DMS 273 (cell line): Measurements from ENCODE around the gene SERP2.

Experiments
- DNase-seq: peaks from one replicate; lab custom pipeline; 2025; ENCODE audit not compliant: unreplicated experiment; lab: John Stamatoyannopoulos, UW

SERP2 gene

DNA sequence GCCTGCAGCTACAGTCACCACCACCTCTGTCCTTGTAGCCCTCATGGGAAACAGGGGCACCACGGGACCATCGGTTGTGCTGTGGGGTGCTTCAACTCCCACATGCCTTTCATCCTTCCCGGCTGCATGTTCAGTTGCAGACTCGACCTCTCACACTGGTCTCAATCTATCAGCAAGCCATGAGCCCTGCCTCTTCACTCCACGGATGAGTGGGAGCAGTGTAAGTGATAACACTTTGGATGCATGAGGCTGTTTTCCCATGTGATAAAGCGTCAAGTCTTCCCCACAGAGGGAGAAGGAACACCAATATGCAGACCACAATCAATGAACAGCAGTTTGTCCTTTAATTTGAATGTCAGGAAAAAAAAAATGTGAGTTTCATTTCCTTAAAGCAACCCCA lies 12.2 kb downstream of the SERP2 start:
- DNase-seq = no peak

DNA sequence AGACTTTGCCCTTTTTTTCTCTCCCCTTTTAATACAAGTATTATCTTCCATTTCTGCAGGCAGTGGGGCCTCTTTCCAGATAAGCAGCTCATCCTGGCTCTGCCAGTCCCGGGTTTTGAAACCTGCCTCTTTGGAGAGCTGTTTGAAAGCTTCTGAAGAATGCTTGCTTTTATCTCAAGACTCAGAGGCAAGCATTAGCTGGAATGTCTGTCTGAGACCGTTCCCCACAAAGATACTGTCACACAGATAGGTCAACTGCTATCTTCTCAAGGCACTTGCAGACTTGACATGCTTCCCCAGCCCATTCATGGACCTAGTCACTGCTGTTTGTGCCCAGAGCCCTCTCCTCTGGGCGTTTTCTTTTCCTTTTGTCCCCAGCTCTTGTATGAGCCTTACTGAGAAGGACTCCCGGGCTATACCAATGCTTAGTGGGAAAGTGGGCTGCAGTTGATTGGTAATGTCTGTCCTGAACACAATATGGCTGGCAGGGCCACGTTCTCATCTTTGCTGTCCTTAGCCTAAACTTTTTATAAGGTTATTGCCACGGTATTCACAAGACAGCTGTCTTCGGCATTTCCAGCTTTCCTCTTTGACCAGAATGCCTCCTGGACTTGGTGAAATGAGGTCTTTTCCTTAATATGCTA lies 13.4 kb downstream of the SERP2 start:
- no peak for DNase-seq

DNA sequence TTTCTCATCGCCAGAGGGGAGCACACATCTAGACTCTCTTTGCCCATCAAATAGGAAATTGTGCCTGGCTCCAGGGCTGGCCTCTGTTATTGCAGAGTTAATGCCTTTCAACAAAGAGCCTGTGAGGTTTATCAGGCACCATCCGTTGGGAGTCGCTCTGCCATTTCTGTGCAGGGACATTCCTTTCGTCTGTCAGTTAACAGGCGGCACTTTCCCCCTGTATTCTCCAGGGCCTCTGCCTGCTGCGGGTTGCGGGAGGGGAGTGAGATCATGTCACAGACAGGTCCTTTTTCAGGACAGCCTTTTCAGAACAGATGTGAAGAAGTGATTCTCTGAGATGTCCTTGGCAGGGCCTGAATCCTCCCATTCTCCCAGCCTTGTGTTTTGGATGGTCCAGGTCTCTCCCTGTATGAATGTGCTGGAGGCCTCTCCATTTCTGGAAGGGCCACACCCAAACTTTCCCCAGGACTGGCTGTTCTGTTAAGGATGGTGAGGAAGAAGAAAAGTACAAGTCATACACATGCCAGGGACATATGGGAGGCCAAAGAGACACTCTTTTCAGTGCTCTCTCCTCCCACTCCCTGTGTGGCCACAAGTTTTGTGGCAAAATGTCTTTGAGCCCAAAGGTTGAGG lies 14.9 kb downstream of the SERP2 start:
- DNase-seq = no peak

DNA sequence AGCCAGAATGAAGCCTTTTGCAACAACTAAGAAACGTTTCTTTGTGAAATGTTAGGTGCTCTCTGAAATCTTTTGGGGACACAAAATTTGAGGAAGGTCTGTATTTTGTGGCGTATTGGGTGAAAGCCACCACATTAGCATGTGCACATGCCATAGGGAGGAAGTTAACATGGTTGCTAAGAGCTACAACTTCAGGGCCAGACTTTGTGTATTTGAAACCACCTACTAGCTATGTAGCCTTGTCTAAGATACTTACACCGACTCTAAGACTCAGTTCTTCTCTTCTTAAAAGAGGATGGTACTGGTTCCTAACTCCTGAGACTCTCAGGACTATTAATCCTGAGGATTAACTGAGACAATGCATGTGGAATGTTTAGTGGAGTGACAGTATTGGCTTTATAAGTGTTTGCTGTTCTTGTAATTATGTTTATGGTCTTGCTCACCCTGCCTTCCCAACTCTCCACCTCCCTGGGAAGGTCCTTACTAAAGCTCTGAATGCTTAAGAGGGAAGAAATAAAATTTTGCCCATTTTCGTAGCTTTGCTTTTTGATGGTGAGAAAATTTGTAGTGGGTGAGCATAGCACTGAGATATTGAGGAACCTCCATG lies 15.5 kb downstream of the SERP2 start:
- DNase-seq = no peak

DNA sequence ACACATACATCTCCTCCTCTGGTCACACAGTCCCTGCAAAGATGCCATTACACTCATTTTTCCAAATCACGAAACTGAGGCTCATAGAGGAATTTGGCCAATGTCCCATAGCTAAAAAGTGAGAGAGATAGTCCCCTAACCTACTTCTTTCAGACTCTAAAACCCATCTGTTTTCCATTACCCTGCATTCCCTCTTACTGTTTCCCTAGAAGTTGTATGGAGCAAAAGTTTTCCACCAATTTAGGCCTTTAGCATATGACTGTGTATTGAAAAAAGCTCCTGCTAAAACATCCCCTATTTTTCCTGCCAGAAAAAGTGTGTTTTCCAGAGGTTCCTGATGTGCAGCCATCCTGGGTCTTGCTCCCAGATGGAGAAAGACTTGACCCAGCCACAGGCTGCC lies 16.3 kb downstream of the SERP2 start:
- DNase-seq = no peak

DNA sequence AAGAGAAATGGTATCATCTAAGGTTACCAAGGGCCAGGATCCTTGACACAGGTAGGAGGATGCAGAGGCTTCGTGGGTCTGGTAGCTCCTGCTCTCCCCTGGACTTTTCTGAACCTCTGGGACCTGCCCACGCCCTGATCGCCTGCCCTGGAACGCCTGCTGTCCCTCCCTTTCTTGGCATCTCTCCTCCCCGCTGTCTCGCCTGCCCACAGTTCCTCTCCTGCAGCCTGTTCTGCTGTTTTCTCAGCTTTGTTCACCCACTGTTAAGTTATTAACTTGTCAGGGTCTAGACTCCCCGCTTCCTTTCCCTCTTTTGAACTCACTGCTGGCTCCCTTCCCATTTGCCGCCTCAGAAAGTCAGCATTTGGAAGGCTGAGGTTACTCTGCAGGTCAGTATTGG lies 19.8 kb downstream of the SERP2 start:
- DNase-seq = no peak

DNA sequence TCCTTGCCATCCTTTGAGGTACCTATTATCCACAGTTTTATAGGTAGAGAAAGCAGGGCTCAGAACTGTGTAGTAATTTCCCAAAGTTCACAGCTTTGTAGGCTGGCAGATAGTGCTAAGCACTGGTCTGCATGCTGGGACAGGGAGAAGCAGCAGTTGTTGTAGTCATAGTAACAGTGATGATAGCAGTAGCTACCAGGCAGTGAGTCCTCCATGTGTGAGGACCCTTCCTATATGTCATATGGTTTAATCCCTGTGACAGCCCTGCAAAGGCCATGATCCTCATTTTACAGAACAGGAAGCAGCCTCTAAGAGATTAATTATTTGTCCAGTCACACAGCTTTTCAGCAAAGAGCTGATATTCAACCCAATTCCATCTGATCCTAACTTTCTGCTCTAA lies 21.0 kb downstream of the SERP2 start:
- DNase-seq = no peak

DNA sequence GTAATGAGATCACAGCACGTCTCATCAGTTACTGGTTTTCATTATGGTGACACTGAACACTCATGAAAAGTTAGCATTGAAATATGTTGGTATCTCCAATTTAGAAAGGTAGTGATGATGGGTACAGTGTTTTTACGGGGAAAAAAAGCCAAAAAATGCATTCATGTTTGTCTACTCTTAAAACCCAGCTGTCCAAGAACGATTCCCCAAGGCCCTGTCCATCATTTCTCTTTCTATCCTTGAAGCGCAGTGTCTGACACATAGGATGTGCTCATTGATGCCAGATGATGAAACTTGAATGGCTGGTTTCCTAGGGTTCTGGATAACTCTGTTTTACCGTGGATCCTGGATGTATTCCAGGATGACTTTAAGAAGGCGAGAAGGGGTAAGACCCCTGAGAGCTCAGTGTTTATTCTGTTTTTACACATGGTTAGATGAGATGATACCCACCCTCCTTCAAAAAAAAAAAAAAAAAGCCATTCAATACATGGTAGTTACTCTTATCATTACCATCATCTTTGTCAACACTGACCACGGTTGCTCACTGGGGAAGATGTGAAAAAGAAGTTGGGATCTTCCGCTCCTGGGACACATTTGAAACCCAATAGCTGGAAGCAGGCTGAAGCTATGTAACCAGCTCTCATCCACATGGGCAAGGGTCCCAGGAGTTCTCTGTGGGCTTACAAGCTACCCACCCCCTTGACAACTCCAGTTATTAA lies 22.5 kb downstream of the SERP2 start:
- DNase-seq = no peak

DNA sequence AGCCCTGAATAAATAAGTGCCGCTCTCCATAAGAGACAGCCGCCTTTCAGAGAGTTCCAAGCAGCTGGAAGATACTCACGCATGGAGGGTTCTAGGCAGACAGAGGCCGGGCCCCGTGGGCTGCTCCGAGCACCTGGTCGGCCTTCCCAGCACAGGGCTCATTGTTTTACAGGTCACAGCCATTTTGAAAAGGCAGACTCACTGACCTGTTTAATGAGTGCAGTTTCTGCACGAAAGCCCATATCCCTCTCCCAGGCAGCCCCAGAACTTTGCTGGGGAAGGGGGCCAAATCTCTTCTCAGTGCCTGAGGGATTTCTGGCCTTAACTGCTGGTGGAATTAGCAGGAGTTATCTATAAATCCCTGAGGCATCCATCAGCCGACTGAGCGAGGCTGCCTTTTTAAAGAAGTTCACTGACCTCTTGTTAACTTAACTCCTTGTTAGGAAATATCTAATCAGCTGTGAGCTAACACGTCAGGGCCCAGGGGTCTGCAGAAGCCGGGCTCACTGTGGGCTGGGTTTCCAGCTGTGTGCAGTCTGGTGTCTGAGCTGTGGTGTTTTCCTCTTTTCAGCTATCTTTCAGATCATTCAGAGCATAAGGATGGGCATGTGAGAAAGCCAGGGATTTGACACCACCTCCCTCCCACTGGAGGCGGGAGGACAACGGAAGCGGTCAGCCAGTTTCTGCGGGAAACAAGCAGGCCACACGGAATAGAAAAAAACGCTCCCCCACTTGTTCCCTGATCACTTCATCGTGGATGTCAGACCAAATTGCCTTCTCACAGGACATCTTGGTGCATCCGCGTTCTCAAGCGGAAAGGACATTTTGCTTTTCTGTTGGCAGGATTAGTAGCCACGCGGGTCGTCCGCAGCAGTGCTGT lies 23.3 kb downstream of the SERP2 start:
- no peak for DNase-seq

DNA sequence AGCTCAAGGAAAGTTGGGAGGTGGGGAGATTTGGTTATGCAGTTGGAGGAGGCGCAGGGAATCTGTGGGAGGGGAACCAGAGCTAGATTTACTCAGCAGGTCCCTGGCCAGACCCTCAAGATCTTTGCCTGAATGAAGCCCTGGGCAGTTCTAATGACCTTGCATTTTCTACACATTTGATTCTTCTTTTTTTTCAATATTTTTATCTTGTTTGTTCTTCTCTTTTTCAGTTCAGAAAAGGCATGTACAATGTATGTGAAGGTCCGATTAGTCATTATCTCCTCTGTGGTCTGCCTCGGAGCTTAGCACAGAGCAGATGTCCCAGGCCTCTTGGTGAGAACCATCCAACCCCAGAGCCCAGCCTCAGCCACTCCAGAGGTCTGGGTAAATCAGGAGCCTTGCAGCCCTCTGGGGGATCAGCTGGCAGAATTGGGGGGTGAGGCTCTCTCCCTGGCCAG lies 24.2 kb downstream of the SERP2 start:
- no peak for DNase-seq

DNA sequence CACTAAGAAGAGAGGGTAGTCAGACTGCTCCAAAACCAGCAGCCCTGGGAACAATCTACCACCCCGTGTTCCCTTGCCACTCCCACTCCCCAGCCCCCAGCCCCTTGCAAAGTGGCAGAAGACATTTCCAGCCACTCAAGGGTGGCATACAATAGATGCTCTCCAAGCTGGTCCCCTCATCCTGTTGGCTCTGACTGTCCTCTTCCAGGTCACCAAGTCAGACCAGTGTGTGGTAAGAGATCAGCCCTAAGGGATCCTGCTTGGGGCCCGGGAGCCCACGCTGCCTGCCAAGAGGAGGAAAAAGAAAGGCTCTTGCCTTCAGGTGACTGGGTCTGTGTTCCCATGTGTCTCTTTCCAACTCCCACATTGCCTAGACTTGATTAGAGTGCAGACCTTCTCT lies 25.0 kb downstream of the SERP2 start:
- no peak for DNase-seq

DNA sequence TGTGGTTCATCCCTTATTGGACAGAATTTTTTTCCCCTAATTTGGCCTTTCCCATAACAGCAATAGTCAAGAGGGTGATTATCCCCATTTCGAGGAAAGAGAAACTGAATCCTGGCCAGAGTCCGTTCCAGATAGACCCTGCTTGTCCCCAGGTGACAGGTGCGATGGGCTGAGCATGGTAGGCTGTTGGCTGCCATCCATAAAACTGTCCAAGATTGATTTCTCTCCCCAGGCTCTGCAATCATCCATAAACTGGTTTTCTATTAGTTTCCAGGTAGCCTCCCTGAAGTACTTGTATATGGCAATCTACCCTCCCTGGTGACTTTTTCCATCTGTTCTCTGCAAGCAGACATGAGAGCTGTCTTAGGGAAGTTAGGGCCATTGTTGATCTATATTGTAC lies 25.4 kb downstream of the SERP2 start:
- no peak for DNase-seq

DNA sequence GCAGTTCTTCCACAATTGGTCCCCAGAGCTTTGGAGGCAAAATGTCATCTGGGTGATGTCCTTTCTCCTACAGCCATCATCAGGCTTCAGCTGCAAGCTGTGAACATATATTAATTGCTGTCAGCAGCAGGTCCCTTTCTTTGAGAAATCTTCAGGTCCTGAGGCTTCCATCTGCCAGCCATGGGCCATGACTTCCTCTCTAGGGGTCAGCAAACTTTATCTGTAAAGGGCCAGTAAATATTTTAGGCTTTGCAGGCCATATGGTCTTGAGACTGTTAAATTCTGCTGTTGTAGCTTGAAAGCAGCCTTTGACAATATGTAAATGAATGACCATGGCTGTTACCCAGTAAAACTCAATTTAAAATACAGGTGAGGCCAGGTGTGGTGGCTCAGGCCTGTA lies 27.1 kb downstream of the SERP2 start:
- DNase-seq = no peak

DNA sequence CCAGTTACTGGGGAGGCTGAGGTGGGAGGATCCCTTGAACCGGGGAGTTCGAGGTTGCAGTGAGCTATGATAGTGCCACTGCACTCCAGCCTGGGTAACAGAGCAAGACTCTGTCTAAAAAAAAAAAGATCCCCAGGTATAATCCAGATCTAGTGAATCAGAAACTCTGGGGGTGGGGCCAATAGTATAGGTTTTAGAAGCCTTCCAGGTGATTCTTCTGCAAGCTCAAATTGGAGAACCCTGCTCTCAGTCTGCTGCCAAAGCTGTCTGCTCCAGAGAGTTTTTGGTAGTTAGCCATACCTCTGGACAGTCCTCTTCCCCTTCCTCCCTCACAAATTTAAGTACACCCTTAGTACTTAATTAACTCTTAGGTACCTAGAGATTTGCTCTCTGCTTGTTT lies 28.0 kb downstream of the SERP2 start:
- DNase-seq = no peak

DNA sequence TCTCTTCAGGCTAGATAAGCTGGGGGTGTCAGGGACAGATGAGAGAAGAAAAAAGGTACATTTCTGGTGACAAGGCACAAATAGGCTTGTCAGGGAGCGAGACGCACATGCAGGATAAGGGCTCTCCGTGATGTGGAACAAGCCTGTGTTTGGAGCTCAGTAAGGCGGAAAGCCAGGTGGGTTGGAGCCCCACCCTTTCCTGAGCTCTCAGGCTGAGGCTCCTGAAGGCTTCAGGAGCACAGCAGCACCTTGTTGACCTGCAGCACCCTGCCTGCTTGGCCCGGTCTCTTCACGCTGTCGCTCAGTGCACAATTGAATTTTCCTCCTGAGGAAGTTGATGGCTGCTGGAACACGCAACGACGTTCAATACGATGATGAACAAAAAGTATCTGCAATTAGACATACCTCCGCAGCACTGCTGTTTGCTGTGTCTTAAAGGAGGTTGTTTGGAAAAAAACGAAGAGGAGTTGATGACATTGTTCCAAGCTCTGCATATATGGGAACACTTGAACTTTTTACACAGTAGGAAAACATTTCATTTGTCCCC lies 29.3 kb downstream of the SERP2 start:
- no peak for DNase-seq

DNA sequence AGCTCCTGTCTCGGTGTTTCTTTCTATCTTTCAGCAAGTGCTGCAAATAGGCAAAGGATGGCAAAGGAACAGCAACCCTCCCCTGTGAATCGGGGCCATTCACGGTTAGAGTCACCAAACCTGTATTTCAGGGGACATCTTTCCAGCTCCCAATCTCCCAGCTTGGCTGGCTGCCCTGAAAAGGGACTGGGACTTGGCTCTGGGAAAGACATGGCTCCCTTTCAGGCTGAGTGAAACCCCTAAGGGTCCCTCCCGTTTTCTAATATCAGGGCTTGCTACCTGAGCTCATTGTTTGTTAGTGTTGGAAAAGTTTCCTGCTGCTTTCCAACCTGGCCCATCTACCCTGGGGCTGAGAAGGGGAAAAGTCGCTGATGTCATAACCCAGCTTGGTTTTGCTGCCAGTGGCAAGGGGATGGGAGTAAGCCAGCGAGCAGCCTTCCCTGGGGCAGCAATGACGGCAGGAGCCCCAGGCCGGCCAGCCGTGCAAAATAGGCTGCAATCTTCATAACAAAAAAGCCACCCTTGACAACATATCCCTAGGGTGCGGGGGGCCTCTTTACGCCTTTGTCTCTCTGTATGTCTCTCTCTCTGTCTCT lies 29.9 kb downstream of the SERP2 start:
- no peak for DNase-seq

DNA sequence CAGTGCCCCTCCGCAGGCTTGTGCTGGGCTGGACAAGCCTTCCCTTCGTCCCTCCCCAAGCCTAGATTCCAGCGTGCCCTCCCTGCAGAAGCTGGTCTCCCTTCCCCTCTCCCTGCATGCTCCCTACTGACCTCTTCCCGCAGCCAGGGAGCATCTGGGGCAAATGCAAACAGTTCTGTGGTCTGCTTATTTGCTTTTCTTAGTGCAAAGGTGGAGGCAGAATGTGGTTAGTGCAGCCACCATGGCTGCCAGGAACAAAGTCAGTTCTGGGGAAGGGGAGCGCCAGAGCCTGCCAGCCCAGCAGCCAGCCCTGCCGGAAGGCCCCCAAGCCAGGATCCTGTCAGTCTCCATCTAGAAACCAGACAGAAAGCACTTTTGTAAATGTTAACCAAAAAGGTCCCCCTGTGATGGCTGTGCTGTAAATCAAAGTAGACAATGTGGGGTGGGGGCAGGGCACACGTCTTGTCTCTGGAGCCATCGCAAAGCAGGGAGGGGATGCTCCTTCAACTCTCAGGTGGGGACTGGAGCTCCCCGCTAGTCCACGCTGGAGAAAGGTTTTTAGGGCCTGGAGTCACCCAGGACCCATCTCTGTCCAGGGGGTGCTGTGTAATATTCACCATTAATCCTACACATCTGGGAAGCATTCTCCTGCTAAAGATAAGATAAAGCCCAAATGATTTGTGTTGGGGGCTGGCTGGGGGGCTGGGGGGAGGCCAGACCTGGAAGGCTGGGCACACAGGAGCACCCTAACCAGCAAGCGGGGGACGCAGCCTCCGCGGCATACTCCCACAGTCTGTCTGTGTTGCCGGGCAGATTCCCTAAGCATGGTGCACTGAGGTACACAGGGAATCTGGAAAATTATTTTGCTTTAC lies 30.9 kb downstream of the SERP2 start:
- DNase-seq = no peak

DNA sequence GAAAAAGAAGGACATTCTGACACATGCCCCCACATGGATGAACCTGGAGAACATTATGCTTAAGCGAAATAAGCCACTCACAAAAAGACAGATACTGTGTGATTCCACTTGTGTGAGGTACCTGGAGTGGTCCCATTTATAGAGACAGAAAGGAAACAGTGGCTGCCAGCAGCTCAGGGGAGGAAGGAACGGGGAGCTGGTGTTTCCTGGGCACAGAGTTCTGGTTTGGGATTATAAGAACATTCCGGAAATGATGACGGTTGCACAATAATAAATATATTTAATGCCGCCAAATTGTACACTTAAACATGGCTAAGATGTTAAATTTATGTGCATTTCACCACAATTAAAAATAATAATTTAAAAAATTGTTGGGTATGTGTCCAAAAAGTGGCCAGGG lies 33.0 kb downstream of the SERP2 start:
- no peak for DNase-seq

DNA sequence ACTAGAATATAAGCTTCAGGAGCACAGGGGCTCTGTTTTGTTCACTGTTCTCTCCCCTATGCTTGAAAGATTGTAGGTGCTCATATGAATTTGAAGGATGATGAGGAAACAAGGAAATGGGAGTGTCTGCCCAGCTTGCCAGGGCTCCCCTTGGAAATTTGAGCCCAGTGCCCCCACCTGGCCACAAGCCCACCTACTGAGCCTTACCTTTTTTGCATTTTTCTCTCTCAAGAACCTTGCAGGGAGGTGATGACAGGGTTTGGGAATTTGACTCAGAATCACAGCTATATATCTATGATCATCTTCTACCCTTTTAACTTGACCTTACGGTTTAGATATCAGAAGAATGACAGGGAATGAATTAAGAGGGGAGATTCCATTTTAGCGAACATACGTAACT lies 33.8 kb downstream of the SERP2 start:
- DNase-seq = no peak
